CD14-positive monocyte (primary cell): ENCODE data around the gene GPS1. TPM values are rescaled to one million over a fixed set of nuclear protein-coding genes. Genes with fewer than 3 reads are reported as not detected.
A peak's percentile ranks its signal among the peaks of the same experiment; 100 is the strongest.

Experiments used
- DNase-seq, 3 donors: peaks; one replicate each; pipeline ENCODE4 v3.0.0-alpha.2; 2011 to 2022
- H2AFZ ChIP-seq: 2 replicates; pipeline ENCODE4 v1.6.0; 2012; ENCODE audit warnings: mild to moderate bottlenecking, low read depth, low read length, inconsistent platforms; ENCODE audit not compliant: insufficient read depth, poor library complexity, severe bottlenecking
- H3K27ac ChIP-seq, 2 donors: 1 replicate in 1 of 2; 2 replicates in 1 of 2; pipeline ENCODE4 v1.5.1; 2012 to 2013; ENCODE audit warnings: low read length in 2 of 2, control low read depth in 1 of 2, inconsistent platforms in 1 of 2, low read depth in 1 of 2, mild to moderate bottlenecking in 1 of 2
- H3K27me3 ChIP-seq, 2 donors: one replicate each; pipeline versions ENCODE4 v1.6.0 to v1.6.1; 2011 to 2013; ENCODE audit warnings: low read length in 2 of 2; ENCODE audit not compliant: control insufficient read depth in 2 of 2, insufficient read depth in 2 of 2
- H3K36me3 ChIP-seq, 2 donors: replicated peaks in 1 of 2; 1 replicate in 1 of 2; 2 replicates in 1 of 2; pipeline versions ENCODE4 v1.5.1 to v1.6.1; 2012 to 2013; ENCODE audit warnings: low read length in 2 of 2, control low read depth in 1 of 2, inconsistent platforms in 1 of 2, mild to moderate bottlenecking in 1 of 2; ENCODE audit not compliant: insufficient read depth in 2 of 2, control insufficient read depth in 1 of 2
- H3K4me1 ChIP-seq, 2 donors: 1 replicate in 1 of 2; 2 replicates in 1 of 2; pipeline versions ENCODE4 v1.5.1 to v1.6.1; 2012 to 2013; ENCODE audit warnings: low read length in 2 of 2, control low read depth in 1 of 2, inconsistent platforms in 1 of 2, mild to moderate bottlenecking in 1 of 2, moderate library complexity in 1 of 2; ENCODE audit not compliant: insufficient read depth in 2 of 2, control insufficient read depth in 1 of 2
- H3K4me2 ChIP-seq: replicated peaks from 2 replicates; pipeline ENCODE3; 2012; ENCODE audit warnings: low read length, moderate library complexity, mild to moderate bottlenecking; ENCODE audit not compliant: poor library complexity, severe bottlenecking; ENCODE audit errors: extremely low read depth
- H3K4me3 ChIP-seq, 3 experiments: fragments of 200-600 bp in 1 of 3; sonication (generic) in 1 of 3; replicated peaks in 1 of 3; 1 replicate in 2 of 3; 2 replicates in 1 of 3; pipeline ENCODE4 v1.5.1; 2011 to 2013; ENCODE audit warnings: low read length in 3 of 3, mild to moderate bottlenecking in 3 of 3, control low read depth in 2 of 3, low read depth in 2 of 3, inconsistent platforms in 1 of 3, moderate library complexity in 1 of 3
- H3K79me2 ChIP-seq: 2 replicates; pipeline ENCODE4 v1.6.0; 2012; ENCODE audit warnings: mild to moderate bottlenecking, control low read depth, inconsistent platforms, low read length, moderate library complexity; ENCODE audit not compliant: insufficient read depth
- H3K9ac ChIP-seq: 2 replicates; pipeline ENCODE4 v1.6.0; 2017; ENCODE audit warnings: low read length, mild to moderate bottlenecking; ENCODE audit not compliant: insufficient read depth, poor library complexity, severe bottlenecking
- H3K9me3 ChIP-seq, 2 donors: replicated peaks in 1 of 2; 1 replicate in 1 of 2; 2 replicates in 1 of 2; pipeline versions ENCODE4 v1.5.1 to v1.6.1; 2012 to 2013; ENCODE audit warnings: low read length in 2 of 2, control low read depth in 1 of 2; ENCODE audit not compliant: control insufficient read depth in 1 of 2, insufficient read depth in 1 of 2
- H4K20me1 ChIP-seq: 2 replicates; pipeline ENCODE4 v1.6.0; 2012; ENCODE audit warnings: mild to moderate bottlenecking, low read length, control low read depth, moderate library complexity; ENCODE audit not compliant: insufficient read depth
- H3K27ac Mint-ChIP-seq, 7 donors: one replicate each; pipeline ENCODE4 v1.8.0; 2020; ENCODE audit warnings: mild to moderate bottlenecking in 7 of 7, mixed read lengths in 7 of 7, moderate library complexity in 6 of 7, inconsistent platforms in 2 of 7
- H3K27me3 Mint-ChIP-seq, 3 donors: one replicate each; pipeline ENCODE4 v1.8.0; 2021 to 2022; ENCODE audit warnings: low read depth in 3 of 3, mild to moderate bottlenecking in 3 of 3, mixed read lengths in 3 of 3, moderate library complexity in 3 of 3, inconsistent platforms in 1 of 3
- H3K36me3 Mint-ChIP-seq, 2 donors: one replicate each; pipeline ENCODE4 v1.8.0; 2020; ENCODE audit warnings: mixed read lengths in 2 of 2, inconsistent platforms in 1 of 2, mild to moderate bottlenecking in 1 of 2
- H3K4me1 Mint-ChIP-seq: one replicate; pipeline ENCODE4 v1.8.0; 2020; ENCODE audit warnings: mild to moderate bottlenecking, mixed read lengths
- H3K4me3 Mint-ChIP-seq, 2 donors: one replicate each; pipeline ENCODE4 v1.8.0; 2020; ENCODE audit warnings: mild to moderate bottlenecking in 2 of 2, mixed read lengths in 2 of 2, moderate library complexity in 1 of 2
- H3K9me3 Mint-ChIP-seq, 7 donors: one replicate each; pipeline ENCODE4 v1.8.0; 2020 to 2022; ENCODE audit warnings: mixed read lengths in 7 of 7, mild to moderate bottlenecking in 6 of 7, moderate library complexity in 6 of 7, inconsistent platforms in 2 of 7
- WGBS: methylation state at CpG from one replicate; pipeline ENCODE4 v1.1.5; 2013; ENCODE audit warnings: missing lambda C conversion rate; ENCODE audit not compliant: insufficient coverage; 5-methylcytosine and 5-hydroxymethylcytosine counted together
- intact Hi-C, 2 donors: fragments of 100-400 bp; cut with micrococcal nuclease; formaldehyde crosslinking; loops; one replicate each; pipeline versions ENCODE4 v1.15.0 to v1.15.1; 2023
- polyA plus RNA-seq, 3 donors: library from polyadenylated mRNA; depleted of rRNA in 1 of 3; unstranded in 2 of 3; stranded (reverse) in 1 of 3; fragments of 300-500 nt in 2 of 3; fragments of >200 nt in 1 of 3; fragmentation: Illumina TruSeq in 2 of 3; gene quantifications; 1 replicate in 2 of 3; 2 replicates in 1 of 3; pipeline ENCODE4 v1.2.3, GENCODE V29; 2012 to 2021
- TF ChIP-seq, protein P1 (sequence below): fragments of 200-600 bp; IDR thresholded peaks from one replicate; pipeline ENCODE4 v1.8.0; 2022; ENCODE audit warnings: antibody characterized with exemption, mild to moderate bottlenecking

Gene GPS1
- polyA plus RNA-seq, 3 donors = 101 to 130 (median 110) TPM

GRCh38 chr17:82029990-82030469, 21.7 kb upstream of the GPS1 start:
- no peaks in the 10 kb centered on the region for H3K9me3 ChIP-seq
- peaks cover 5% of the 10 kb centered on the region for H4K20me1 ChIP-seq
- no peaks in the 10 kb centered on the region for H3K79me2 ChIP-seq
- H2AFZ ChIP-seq = peak overlapping the region; percentile 73
- peak overlapping the region in 1 of 3 experiments; percentile 76 for H3K4me3 ChIP-seq
- H3K27ac ChIP-seq = no peak overlapping the region
- no peak for DNase-seq
- H3K4me2 ChIP-seq = peak overlapping the region; percentile 92
- Mint-ChIP-seq H3K27ac (no peak overlapping the region), H3K27me3 (peaks cover 11 to 25% (median 13%) of the 10 kb centered on the region in 3 donors), H3K4me1 (peaks cover 12% of the 10 kb centered on the region), H3K4me3 (peak overlapping the region in 1 of 2 donors; percentile 90), H3K36me3 (peaks cover 14 to 46% of the 10 kb centered on the region in 2 donors), H3K9me3 (peaks cover 0 to 5% (median 0%) of the 10 kb centered on the region in 7 donors)
- H3K27me3 ChIP-seq = peaks cover 6 to 10% of the 10 kb centered on the region in 2 donors
- TF ChIP-seq, protein P1, sequence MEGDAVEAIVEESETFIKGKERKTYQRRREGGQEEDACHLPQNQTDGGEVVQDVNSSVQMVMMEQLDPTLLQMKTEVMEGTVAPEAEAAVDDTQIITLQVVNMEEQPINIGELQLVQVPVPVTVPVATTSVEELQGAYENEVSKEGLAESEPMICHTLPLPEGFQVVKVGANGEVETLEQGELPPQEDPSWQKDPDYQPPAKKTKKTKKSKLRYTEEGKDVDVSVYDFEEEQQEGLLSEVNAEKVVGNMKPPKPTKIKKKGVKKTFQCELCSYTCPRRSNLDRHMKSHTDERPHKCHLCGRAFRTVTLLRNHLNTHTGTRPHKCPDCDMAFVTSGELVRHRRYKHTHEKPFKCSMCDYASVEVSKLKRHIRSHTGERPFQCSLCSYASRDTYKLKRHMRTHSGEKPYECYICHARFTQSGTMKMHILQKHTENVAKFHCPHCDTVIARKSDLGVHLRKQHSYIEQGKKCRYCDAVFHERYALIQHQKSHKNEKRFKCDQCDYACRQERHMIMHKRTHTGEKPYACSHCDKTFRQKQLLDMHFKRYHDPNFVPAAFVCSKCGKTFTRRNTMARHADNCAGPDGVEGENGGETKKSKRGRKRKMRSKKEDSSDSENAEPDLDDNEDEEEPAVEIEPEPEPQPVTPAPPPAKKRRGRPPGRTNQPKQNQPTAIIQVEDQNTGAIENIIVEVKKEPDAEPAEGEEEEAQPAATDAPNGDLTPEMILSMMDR = no peak
- intact Hi-C loops = loop anchor here (2.0 to 10.0 kb wide), 6 partner anchors 65 to 425 kb away; partner anchors contain the start of genes CYBC1 (in 1 of the 2), FASN (in 1 of the 2) and NARF (in 1 of the 2)
- 68% methylated on average over 31 of the region's 31 CpGs for WGBS
- peaks cover 0 to 4% of the 10 kb centered on the region in 2 donors for H3K36me3 ChIP-seq
- H3K4me1 ChIP-seq = peaks cover 18 to 31% of the 10 kb centered on the region in 2 donors
- H3K9ac ChIP-seq = no peak overlapping the region

GRCh38 chr17:82030470-82031302, 21.0 kb upstream of the GPS1 start:
- Mint-ChIP-seq H3K27me3 (peaks cover 11 to 25% (median 13%) of the 10 kb centered on the region in 3 donors), H3K36me3 (peaks cover 19 to 50% of the 10 kb centered on the region in 2 donors), H3K9me3 (peaks cover 0 to 5% (median 0%) of the 10 kb centered on the region in 7 donors), H3K27ac (peak overlapping the region in 1 of 7 donors; percentile 50), H3K4me1 (peaks cover 13% of the 10 kb centered on the region), H3K4me3 (peak overlapping the region; percentile 82 to 90)
- Histone ChIP-seq H3K79me2 (no peaks in the 10 kb centered on the region), H3K4me2 (peak overlapping the region; percentile 92), H4K20me1 (peaks cover 5% of the 10 kb centered on the region), H3K27me3 (peaks cover 6 to 10% of the 10 kb centered on the region in 2 donors), H3K4me3 (peak overlapping the region; percentile 30 to 76 (median 34)), H2AFZ (peak overlapping the region; percentile 73), H3K9me3 (no peaks in the 10 kb centered on the region), H3K36me3 (peaks cover 0 to 6% of the 10 kb centered on the region in 2 donors), H3K4me1 (peaks cover 18 to 33% of the 10 kb centered on the region in 2 donors), H3K27ac (no peak overlapping the region), H3K9ac (peak overlapping the region; percentile 32)
- DNase-seq = peak; percentile 68 to 76 (median 73)
- WGBS = under 1% methylated on average over 94 of the region's 94 CpGs
- intact Hi-C loops = loop anchor here (2.0 to 10.0 kb wide), 5 partner anchors 64 to 424 kb away; partner anchors contain the start of genes CYBC1 (in 1 of the 2), FASN (in 1 of the 2) and NARF (in 1 of the 2)
- TF ChIP-seq, protein P1 = peak; percentile 99
